WTC11 (cell line): ENCODE data around the gene BMF. TPM values are rescaled to one million over a fixed set of nuclear protein-coding genes. Genes with fewer than 3 reads are reported as not detected.

ENCODE experiments used
- ATAC-seq: fragments of 200-7000 bp; cut with Tn5 transposase; 2 replicates; pipeline ENCODE4 v1.10.0; 2021; ENCODE audit warnings: mild to moderate bottlenecking, moderate library complexity
- CTCF ChIA-PET: fragments of 300-600 bp; sonication (Branson Sonifier 250); formaldehyde crosslinking; loops from one replicate; lab custom pipeline; 2021; ENCODE audit warnings: antibody characterized with exemption; lab: Charles Lee
- POLR2A ChIA-PET: fragments of 350-600 bp; sonication (Branson Sonifier 250); formaldehyde crosslinking; loops from one replicate; lab custom pipeline; 2021; ENCODE audit warnings: antibody characterized with exemption; lab: Charles Lee
- DNase-seq: peaks from one replicate; pipeline ENCODE4 v3.0.0; 2021; ENCODE audit warnings: low spot score
- H3K27ac Mint-ChIP-seq: 2 replicates; pipeline ENCODE4 v1.8.0; 2021; ENCODE audit warnings: mixed read lengths
- H3K27me3 Mint-ChIP-seq: 2 replicates; pipeline ENCODE4 v1.8.0; 2021; ENCODE audit warnings: low read depth, mild to moderate bottlenecking, moderate library complexity, mixed read lengths
- H3K36me3 Mint-ChIP-seq: 2 replicates; pipeline ENCODE4 v1.8.0; 2021; ENCODE audit warnings: mixed read lengths
- H3K4me1 Mint-ChIP-seq: 2 replicates; pipeline ENCODE4 v1.8.0; 2022; ENCODE audit warnings: mixed read lengths
- H3K4me3 Mint-ChIP-seq: 2 replicates; pipeline ENCODE4 v1.8.0; 2021; ENCODE audit warnings: mild to moderate bottlenecking, moderate library complexity, mixed read lengths
- H3K9me3 Mint-ChIP-seq: 2 replicates; pipeline ENCODE4 v1.8.0; 2021; ENCODE audit warnings: mixed read lengths
- AFF4 ChIP-seq: sonication (generic); formaldehyde crosslinking; IDR thresholded peaks from 2 replicates; pipeline ENCODE4 v1.8.1; 2023; ENCODE audit warnings: mild to moderate bottlenecking, missing genetic modification reagents, borderline replicate concordance
- ATF3 ChIP-seq: sonication (generic); formaldehyde crosslinking; conservative IDR thresholded peaks from 2 replicates; pipeline ENCODE4 v1.8.1; 2022; ENCODE audit warnings: mild to moderate bottlenecking, missing genetic modification reagents
- HMGXB4 ChIP-seq: sonication (generic); formaldehyde crosslinking; IDR thresholded peaks from 2 replicates; pipeline ENCODE4 v1.8.1; 2023; ENCODE audit warnings: mild to moderate bottlenecking, moderate library complexity, missing genetic modification reagents
- NR1H2 ChIP-seq: sonication (generic); formaldehyde crosslinking; IDR thresholded peaks from 2 replicates; pipeline ENCODE4 v1.9.0; 2021; ENCODE audit warnings: mild to moderate bottlenecking, moderate library complexity, missing genetic modification reagents
- NR2C2 ChIP-seq: sonication (generic); formaldehyde crosslinking; IDR thresholded peaks from 2 replicates; pipeline ENCODE4 v1.8.0; 2022; ENCODE audit warnings: mild to moderate bottlenecking, missing genetic modification reagents
- SMAD3 ChIP-seq: sonication (generic); formaldehyde crosslinking; IDR thresholded peaks from 2 replicates; pipeline ENCODE4 v1.8.0; 2022; ENCODE audit warnings: missing genetic modification reagents, mild to moderate bottlenecking, borderline replicate concordance
- TEAD1 ChIP-seq: sonication (generic); formaldehyde crosslinking; IDR thresholded peaks from 2 replicates; pipeline ENCODE4 v1.8.0; 2022; ENCODE audit warnings: mild to moderate bottlenecking, missing genetic modification reagents
- TP53 ChIP-seq: sonication (generic); formaldehyde crosslinking; IDR thresholded peaks from 2 replicates; pipeline ENCODE4 v1.8.1; 2023; ENCODE audit warnings: mild to moderate bottlenecking, missing genetic modification reagents
- ZNF281 ChIP-seq: sonication (generic); formaldehyde crosslinking; IDR thresholded peaks from 2 replicates; pipeline ENCODE4 v1.8.0; 2023; ENCODE audit warnings: mild to moderate bottlenecking, missing genetic modification reagents
- ZNF396 ChIP-seq: fragments of 250-450 bp; sonication (Bioruptor Pico); IDR thresholded peaks from 2 replicates; pipeline ENCODE4 v1.8.0; 2021; ENCODE audit warnings: mild to moderate bottlenecking, moderate library complexity, borderline replicate concordance
- ZNF416 ChIP-seq: fragments of 250-450 bp; sonication (Bioruptor Pico); IDR thresholded peaks from 2 replicates; pipeline ENCODE4 v1.9.0; 2021; ENCODE audit warnings: mild to moderate bottlenecking, inconsistent platforms
- ZNF423 ChIP-seq: fragments of 250-450 bp; sonication (Bioruptor Pico); IDR thresholded peaks from 2 replicates; pipeline ENCODE4 v2.1.2; 2022; ENCODE audit warnings: mild to moderate bottlenecking, moderate library complexity
- total RNA-seq: library from RNA; stranded (reverse); gene quantifications from 3 replicates; pipeline ENCODE4 v1.2.3, GENCODE V29; 2021
- TF ChIP-seq, protein P1 (sequence below): fragments of 200-600 bp; IDR thresholded peaks from 2 replicates; pipeline ENCODE4 v1.8.0; 2022; ENCODE audit warnings: antibody characterized with exemption
- TF ChIP-seq, protein P2 (sequence below): fragments of 250-450 bp; sonication (Bioruptor Pico); IDR thresholded peaks from 2 replicates; pipeline ENCODE4 v1.8.0; 2021; ENCODE audit warnings: mild to moderate bottlenecking
- TF ChIP-seq, protein P3 (sequence below): sonication (generic); formaldehyde crosslinking; IDR thresholded peaks from 2 replicates; pipeline ENCODE4 v1.8.0; 2022; ENCODE audit warnings: mild to moderate bottlenecking, missing genetic modification reagents
- TF ChIP-seq, protein P4 (sequence below): fragments of 250-450 bp; sonication (Bioruptor Pico); IDR thresholded peaks from 2 replicates; pipeline ENCODE4 v1.9.0; 2021; ENCODE audit warnings: mild to moderate bottlenecking

The BMF gene
- total RNA-seq, 1 experiment from 2014 or later: 36.9 TPM

DNA sequence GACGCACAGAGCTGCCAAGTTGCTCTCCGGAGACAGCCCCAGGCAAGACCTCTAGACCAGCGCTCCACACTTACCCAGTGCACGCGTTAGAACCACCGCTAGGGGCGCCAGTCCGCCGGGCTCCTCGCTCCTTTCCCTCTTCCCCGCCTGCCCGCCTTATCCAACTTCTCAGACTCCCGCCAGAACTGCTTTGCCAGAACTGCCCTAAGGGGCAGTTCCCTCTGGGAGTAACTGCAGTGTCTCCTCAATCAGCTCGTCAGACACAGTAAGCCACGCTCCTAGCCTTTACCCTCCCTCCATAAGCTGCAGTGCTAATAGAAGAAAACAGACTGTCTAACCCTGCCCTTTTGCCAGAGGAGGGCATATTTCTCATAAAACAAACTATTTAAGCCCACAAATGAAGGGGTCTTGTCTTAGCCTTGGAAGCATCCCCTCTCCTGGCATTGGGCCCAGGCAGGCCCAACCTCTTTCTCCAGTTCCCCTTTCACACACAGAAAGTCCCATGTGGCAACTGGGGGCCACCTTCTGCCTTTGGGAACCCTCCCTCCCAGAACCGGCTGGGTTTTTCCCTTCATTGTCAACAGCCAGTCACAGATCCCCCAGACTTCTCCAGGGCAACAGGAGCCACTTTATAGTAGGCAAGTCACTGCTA lies 3.7 kb downstream of the BMF start (continued):
- TF ChIP-seq HMGXB4 (CRISPR knock-in tag): peak; percentile 58; the same call in 1 of the 2 replicates
- TF ChIP-seq, protein P1, sequence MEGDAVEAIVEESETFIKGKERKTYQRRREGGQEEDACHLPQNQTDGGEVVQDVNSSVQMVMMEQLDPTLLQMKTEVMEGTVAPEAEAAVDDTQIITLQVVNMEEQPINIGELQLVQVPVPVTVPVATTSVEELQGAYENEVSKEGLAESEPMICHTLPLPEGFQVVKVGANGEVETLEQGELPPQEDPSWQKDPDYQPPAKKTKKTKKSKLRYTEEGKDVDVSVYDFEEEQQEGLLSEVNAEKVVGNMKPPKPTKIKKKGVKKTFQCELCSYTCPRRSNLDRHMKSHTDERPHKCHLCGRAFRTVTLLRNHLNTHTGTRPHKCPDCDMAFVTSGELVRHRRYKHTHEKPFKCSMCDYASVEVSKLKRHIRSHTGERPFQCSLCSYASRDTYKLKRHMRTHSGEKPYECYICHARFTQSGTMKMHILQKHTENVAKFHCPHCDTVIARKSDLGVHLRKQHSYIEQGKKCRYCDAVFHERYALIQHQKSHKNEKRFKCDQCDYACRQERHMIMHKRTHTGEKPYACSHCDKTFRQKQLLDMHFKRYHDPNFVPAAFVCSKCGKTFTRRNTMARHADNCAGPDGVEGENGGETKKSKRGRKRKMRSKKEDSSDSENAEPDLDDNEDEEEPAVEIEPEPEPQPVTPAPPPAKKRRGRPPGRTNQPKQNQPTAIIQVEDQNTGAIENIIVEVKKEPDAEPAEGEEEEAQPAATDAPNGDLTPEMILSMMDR: peak; percentile 96
- no peak for TF ChIP-seq NR2C2
- 0 out of 2 replicates have a peak, but pooled peaks have one; percentile 39 for TF ChIP-seq TEAD1 (CRISPR knock-in tag)
- no peak for TF ChIP-seq SMAD3

DNA sequence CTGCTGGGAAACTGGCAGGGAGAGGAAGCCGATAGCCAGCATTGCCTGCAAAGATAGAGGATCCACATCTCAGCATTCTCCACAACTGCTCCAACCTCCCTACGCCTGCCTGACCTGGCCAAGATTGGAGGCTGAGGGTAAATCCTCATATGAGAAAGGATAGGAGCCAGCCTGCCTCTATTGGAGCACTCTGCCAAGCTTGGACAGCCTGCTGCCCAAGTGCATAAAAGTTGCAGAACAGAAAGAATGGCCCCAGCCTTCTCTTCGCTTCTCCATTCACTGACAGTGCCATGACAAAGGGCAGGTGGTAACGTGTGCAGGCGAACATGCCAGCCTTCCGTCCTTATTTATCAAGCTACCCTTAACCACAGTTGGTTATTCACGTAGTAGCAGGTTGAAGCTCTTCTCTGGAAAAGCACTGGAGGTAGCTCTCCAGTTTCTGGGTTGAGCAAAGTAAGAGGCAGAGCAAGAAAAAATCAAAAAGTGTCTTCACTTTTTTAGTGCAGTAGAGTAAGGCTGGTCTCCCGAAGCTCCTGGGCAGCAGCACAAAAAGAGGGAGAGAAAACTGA lies 4.3 kb downstream of the BMF start:
- H3K36me3 Mint-ChIP-seq: peaks cover 9% of the 10 kb centered on the region
- DNase-seq (no peak), ATAC-seq (no peak)
- peak overlapping the region; percentile 83 for H3K27ac Mint-ChIP-seq
- peaks cover 2% of the 10 kb centered on the region; the same call in 1 of the 2 replicates for H3K27me3 Mint-ChIP-seq
- H3K9me3 Mint-ChIP-seq: no peaks in the 10 kb centered on the region
- TF ChIP-seq ZNF423 (no peak), ZNF396 (CRISPR knock-in tag) (no peak), ZNF416 (CRISPR knock-in tag) (no peak)
- TF ChIP-seq, protein P2, sequence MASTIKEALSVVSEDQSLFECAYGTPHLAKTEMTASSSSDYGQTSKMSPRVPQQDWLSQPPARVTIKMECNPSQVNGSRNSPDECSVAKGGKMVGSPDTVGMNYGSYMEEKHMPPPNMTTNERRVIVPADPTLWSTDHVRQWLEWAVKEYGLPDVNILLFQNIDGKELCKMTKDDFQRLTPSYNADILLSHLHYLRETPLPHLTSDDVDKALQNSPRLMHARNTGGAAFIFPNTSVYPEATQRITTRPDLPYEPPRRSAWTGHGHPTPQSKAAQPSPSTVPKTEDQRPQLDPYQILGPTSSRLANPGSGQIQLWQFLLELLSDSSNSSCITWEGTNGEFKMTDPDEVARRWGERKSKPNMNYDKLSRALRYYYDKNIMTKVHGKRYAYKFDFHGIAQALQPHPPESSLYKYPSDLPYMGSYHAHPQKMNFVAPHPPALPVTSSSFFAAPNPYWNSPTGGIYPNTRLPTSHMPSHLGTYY (CRISPR knock-in tag): no peak
- TF ChIP-seq, protein P3, sequence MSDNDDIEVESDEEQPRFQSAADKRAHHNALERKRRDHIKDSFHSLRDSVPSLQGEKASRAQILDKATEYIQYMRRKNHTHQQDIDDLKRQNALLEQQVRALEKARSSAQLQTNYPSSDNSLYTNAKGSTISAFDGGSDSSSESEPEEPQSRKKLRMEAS (CRISPR knock-in tag): no peak
- TF ChIP-seq, protein P4, sequence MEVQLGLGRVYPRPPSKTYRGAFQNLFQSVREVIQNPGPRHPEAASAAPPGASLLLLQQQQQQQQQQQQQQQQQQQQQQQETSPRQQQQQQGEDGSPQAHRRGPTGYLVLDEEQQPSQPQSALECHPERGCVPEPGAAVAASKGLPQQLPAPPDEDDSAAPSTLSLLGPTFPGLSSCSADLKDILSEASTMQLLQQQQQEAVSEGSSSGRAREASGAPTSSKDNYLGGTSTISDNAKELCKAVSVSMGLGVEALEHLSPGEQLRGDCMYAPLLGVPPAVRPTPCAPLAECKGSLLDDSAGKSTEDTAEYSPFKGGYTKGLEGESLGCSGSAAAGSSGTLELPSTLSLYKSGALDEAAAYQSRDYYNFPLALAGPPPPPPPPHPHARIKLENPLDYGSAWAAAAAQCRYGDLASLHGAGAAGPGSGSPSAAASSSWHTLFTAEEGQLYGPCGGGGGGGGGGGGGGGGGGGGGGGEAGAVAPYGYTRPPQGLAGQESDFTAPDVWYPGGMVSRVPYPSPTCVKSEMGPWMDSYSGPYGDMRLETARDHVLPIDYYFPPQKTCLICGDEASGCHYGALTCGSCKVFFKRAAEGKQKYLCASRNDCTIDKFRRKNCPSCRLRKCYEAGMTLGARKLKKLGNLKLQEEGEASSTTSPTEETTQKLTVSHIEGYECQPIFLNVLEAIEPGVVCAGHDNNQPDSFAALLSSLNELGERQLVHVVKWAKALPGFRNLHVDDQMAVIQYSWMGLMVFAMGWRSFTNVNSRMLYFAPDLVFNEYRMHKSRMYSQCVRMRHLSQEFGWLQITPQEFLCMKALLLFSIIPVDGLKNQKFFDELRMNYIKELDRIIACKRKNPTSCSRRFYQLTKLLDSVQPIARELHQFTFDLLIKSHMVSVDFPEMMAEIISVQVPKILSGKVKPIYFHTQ (CRISPR knock-in tag): no peak
- CTCF ChIA-PET: interaction anchor here (0.5 to 8.9 kb wide), 33 partner anchors 10 to 300 kb away, joined by 3 to 120 read pairs (median 6); partner anchors contain the start of genes BUB1B, INAFM2 and SRP14
- peaks cover 74% of the 10 kb centered on the region for H3K4me1 Mint-ChIP-seq
- H3K4me3 Mint-ChIP-seq: peak overlapping the region; percentile 52
- POLR2A ChIA-PET: interaction anchor here (0.6 to 2.1 kb wide), 6 partner anchors 29 to 77 kb away, joined by 3 to 7 read pairs (median 4); no protein-coding TSS in a partner anchor

DNA sequence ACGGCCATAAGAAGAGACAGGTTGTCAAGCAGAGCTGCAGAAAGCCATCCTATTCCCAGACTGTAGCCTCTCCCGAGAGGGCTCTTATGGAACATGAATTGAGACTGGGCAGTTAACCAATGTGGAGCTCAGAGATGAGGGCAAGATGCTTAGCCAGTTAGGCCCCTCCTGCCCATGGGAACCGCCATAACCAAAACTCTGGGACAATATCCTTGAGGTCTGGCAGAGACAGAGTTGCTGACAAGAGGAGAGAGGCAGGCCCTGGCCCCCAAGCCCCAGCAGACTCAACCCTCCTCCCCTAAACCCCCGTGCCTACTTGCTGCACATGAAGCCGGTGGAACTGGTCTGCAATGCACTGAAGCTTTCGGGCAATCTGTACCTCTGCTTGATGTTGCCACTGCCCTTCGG lies 4.8 kb downstream of the BMF start:
- Mint-ChIP-seq H3K9me3 (no peaks in the 10 kb centered on the region), H3K4me3 (peak overlapping the region; percentile 52), H3K36me3 (peaks cover 9% of the 10 kb centered on the region), H3K4me1 (peaks cover 77% of the 10 kb centered on the region), H3K27me3 (peaks cover 2% of the 10 kb centered on the region; the same call in 1 of the 2 replicates), H3K27ac (peak overlapping the region; percentile 95)
- ChIA-PET POLR2A (interaction anchor here (0.6 to 2.1 kb wide), 6 partner anchors 11 to 58 kb away, joined by 3 to 7 read pairs (median 4); no protein-coding TSS in a partner anchor), CTCF (interaction anchor here (0.6 to 8.9 kb wide), 31 partner anchors 10 to 219 kb away, joined by 3 to 120 read pairs (median 8); partner anchors contain the start of genes BUB1B, INAFM2 and SRP14)
- ATAC-seq: peak; percentile 1
- DNase-seq: no peak
- TF ChIP-seq ATF3 (CRISPR knock-in tag) (no peak), TP53 (0 out of 2 replicates have a peak, but pooled peaks have one; percentile 4), AFF4 (CRISPR knock-in tag) (no peak), ZNF281 (CRISPR knock-in tag) (no peak), NR1H2 (CRISPR knock-in tag) (no peak)
